T-helper 1 cell treated with Interleukin-12 subunit alpha and Interleukin-12 subunit beta and Interleukin-4 antibody, amounts not matched to agents 30 μg/mL and 1 μg/mL, for 36 hours (primary cell): ENCODE data around the gene ACBD6.
"Not testable (repeated sequence)": the region's sequence is repeated elsewhere in the genome, so short reads cannot be mapped to it uniquely, and the experiment has no call there.

Source experiments
- H3K27ac Mint-ChIP-seq: one replicate; pipeline ENCODE4 v1.8.0; 2021; ENCODE audit warnings: mild to moderate bottlenecking, mixed read lengths
- H3K27me3 Mint-ChIP-seq: one replicate; pipeline ENCODE4 v1.8.0; 2021; ENCODE audit warnings: low read depth, mixed read lengths
- H3K36me3 Mint-ChIP-seq: one replicate; pipeline ENCODE4 v1.8.0; 2021; ENCODE audit warnings: low read depth, mixed read lengths
- H3K4me1 Mint-ChIP-seq: one replicate; pipeline ENCODE4 v1.8.0; 2021; ENCODE audit warnings: low read depth, mixed read lengths
- H3K4me3 Mint-ChIP-seq: one replicate; pipeline ENCODE4 v1.8.0; 2021; ENCODE audit warnings: mild to moderate bottlenecking, moderate library complexity, mixed read lengths
- H3K9me3 Mint-ChIP-seq: one replicate; pipeline ENCODE4 v1.8.0; 2021; ENCODE audit warnings: mixed read lengths

ACBD6 gene, protein sequence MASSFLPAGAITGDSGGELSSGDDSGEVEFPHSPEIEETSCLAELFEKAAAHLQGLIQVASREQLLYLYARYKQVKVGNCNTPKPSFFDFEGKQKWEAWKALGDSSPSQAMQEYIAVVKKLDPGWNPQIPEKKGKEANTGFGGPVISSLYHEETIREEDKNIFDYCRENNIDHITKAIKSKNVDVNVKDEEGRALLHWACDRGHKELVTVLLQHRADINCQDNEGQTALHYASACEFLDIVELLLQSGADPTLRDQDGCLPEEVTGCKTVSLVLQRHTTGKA

GRCh38 chr1:180502361-180503279 is at the start of gene ACBD6:
ACBD6 (minus strand) TSS chr1:180502577; CDS start chr1:180502266, 311 bp downstream.
- H3K4me1 Mint-ChIP-seq = peaks cover 21% of the 10 kb centered on the region
- peak within 1 kb of the TSS; percentile 98 for H3K4me3 Mint-ChIP-seq
- no peaks in the 10 kb centered on the region for H3K9me3 Mint-ChIP-seq
- peak within 1 kb of the TSS; percentile 95 for H3K27ac Mint-ChIP-seq
- H3K27me3 Mint-ChIP-seq = no peaks in the 10 kb centered on the region
- peaks cover 9% of the 10 kb centered on the region for H3K36me3 Mint-ChIP-seq

GRCh38 chr1:180551997-180552396 is 49.6 kb upstream of the ACBD6 start:
- H3K4me1 Mint-ChIP-seq = no peaks in the 10 kb centered on the region
- H3K27me3 Mint-ChIP-seq = peaks cover 11% of the 10 kb centered on the region
- H3K27ac Mint-ChIP-seq = no peak overlapping the region
- H3K9me3 Mint-ChIP-seq = no peaks in the 10 kb centered on the region
- H3K36me3 Mint-ChIP-seq = no peaks in the 10 kb centered on the region
- H3K4me3 Mint-ChIP-seq = no peak overlapping the region

DNA sequence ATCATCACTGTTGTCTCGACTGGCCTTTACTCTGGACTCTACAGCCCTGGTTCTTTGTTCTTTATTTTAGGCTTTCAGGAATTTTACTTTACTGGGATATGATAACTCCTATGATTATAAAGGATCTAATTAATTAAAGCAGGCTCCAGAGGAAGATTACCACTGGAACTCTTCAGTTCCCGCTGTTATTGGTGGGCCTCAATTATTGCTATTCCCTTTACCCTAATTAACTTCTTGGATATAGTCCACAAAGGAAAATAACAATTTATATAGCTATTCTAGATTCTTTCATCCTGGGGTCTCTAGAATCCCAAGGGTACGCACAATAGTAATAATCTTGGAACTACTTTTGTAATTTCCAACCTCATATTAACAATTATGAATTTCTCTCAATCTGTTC is 47.9 kb upstream of the ACBD6 start:
- H3K4me1 Mint-ChIP-seq = no peaks in the 10 kb centered on the region
- peaks cover 6% of the 10 kb centered on the region for H3K27me3 Mint-ChIP-seq
- H3K27ac Mint-ChIP-seq = no peak overlapping the region
- no peaks in the 10 kb centered on the region for H3K9me3 Mint-ChIP-seq
- H3K36me3 Mint-ChIP-seq = no peaks in the 10 kb centered on the region
- no peak overlapping the region for H3K4me3 Mint-ChIP-seq

DNA sequence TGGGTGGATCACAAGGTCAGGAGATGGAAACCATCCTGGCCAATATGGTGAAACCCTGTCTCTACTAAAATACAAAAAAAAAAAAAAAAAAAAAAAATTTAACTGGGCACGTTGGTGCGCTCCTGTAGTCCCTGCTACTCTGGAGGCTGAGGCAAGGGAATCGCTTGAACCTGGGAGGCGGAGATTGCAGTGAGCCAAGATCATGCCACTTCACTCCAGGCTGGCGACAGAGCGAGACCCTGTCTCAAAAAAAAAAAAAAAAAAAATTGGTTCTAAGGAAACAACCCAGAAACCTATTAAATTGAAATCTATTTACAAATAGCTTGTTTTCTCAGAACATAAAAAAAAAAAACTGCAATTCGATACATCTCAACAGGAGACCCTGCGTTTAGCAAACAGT is 47.4 kb upstream of the ACBD6 start:
- H3K27ac Mint-ChIP-seq, H3K36me3 Mint-ChIP-seq, H3K4me3 Mint-ChIP-seq, H3K4me1 Mint-ChIP-seq, H3K27me3 Mint-ChIP-seq, H3K9me3 Mint-ChIP-seq: not testable (repeated sequence)

- no peaks in the 10 kb centered on the region for H3K36me3 Mint-ChIP-seq
- H3K4me3 Mint-ChIP-seq = no peak overlapping the region
- H3K9me3 Mint-ChIP-seq = no peaks in the 10 kb centered on the region
- H3K4me1 Mint-ChIP-seq = no peaks in the 10 kb centered on the region
- H3K27me3 Mint-ChIP-seq = no peaks in the 10 kb centered on the region
- no peak overlapping the region for H3K27ac Mint-ChIP-seq
Measured at GRCh38 chr1:180548686-180549317, 46.4 kb upstream of the ACBD6 start.

GRCh38 chr1:180545991-180546390 is 43.6 kb upstream of the ACBD6 start:
- Mint-ChIP-seq H3K9me3 (no peaks in the 10 kb centered on the region), H3K36me3 (no peaks in the 10 kb centered on the region), H3K27ac (no peak overlapping the region), H3K4me1 (no peaks in the 10 kb centered on the region), H3K27me3 (peaks cover 4% of the 10 kb centered on the region), H3K4me3 (no peak overlapping the region)

- Mint-ChIP-seq H3K36me3 (no peaks in the 10 kb centered on the region), H3K4me1 (no peaks in the 10 kb centered on the region), H3K27me3 (peaks cover 4% of the 10 kb centered on the region), H3K27ac (no peak overlapping the region), H3K4me3 (no peak overlapping the region), H3K9me3 (no peaks in the 10 kb centered on the region)
Measured at GRCh38 chr1:180544050-180544449, 41.7 kb upstream of the ACBD6 start.

- H3K27ac Mint-ChIP-seq = no peak overlapping the region
- no peaks in the 10 kb centered on the region for H3K9me3 Mint-ChIP-seq
- peaks cover 14% of the 10 kb centered on the region for H3K27me3 Mint-ChIP-seq
- H3K4me1 Mint-ChIP-seq = no peaks in the 10 kb centered on the region
- no peaks in the 10 kb centered on the region for H3K36me3 Mint-ChIP-seq
- no peak overlapping the region for H3K4me3 Mint-ChIP-seq
Measured at GRCh38 chr1:180542838-180543145, 40.4 kb upstream of the ACBD6 start.

DNA sequence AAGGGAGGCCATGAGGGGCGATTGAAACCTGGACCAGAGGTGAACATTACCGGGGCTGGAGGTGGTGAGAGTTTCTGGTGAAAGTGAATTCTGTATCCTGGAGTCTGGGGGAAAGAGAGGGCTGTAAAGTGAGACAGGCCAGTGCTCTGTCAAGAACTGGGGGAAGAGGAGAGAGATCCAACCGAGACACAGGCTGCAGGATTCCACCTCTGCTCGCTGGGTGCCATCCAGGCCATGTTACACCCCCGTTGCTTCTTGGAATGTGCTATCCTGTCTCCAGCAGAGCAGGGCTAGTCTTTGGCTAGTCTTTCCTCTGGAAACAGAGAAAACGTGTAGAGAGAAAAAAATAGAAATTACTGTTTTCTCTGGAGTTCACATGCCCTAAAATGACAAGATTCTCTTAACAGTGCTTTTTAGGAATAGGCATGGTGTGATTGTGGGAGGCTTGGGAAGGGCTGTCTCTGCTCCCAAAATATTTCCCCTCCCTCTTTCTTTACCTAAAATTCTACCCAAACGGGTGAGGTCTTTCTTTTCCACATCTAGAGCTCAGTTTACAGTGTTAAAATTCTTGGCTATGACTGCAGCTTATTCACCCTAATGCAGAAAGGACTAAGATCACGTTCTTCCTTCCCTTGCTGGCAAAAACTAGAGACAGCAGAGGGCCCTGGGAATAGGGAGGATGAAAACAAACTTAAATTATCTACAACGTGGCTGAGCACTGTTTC is 39.9 kb upstream of the ACBD6 start:
- Mint-ChIP-seq H3K4me3 (no peak overlapping the region), H3K36me3 (no peaks in the 10 kb centered on the region), H3K4me1 (no peaks in the 10 kb centered on the region), H3K27me3 (peaks cover 14% of the 10 kb centered on the region), H3K27ac (no peak overlapping the region), H3K9me3 (no peaks in the 10 kb centered on the region)

DNA sequence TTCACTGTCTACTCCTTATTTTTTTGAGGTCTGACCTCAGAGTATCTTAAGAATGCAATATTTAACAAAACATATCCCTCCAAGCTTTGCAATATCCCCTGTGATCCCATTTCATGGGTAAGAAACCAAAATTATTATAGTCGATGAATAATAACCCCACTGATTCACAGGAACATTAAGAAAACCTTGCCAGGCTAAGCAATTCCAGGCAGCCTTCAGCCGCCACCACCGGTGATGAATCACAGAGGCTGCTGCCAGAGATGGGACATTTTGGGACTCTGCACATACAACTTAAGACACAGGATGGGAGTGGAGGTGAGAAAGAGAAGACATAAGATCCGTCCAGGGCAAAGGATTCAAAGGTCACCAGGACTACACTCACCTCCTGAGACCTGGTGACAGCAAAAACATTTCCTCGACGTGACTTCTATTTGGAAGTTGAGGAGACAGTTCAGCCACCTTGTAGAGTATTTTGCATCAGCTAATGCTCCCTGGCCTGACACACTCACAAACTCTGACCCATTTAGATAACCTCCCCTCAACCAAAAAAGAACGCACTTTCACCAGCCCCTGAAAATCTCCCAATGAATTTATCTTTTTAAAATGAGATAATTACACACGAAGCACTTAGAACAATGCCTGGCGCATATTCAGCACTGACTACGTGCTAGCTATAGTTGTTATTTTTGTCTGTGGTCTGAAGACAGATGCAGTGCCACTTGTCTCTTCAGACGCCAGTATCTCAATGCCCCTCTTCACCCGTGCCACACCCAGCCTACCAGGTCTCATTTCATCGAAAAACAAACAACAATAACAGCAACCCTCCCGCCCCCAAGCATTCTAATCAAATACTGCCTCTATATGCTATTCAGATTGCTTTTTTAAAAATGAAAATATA is 38.6 kb upstream of the ACBD6 start:
- H3K9me3 Mint-ChIP-seq = no peaks in the 10 kb centered on the region
- H3K27ac Mint-ChIP-seq = no peak overlapping the region
- H3K27me3 Mint-ChIP-seq = peaks cover 20% of the 10 kb centered on the region
- H3K36me3 Mint-ChIP-seq = no peaks in the 10 kb centered on the region
- no peaks in the 10 kb centered on the region for H3K4me1 Mint-ChIP-seq
- H3K4me3 Mint-ChIP-seq = no peak overlapping the region

- peaks cover 20% of the 10 kb centered on the region for H3K27me3 Mint-ChIP-seq
- no peaks in the 10 kb centered on the region for H3K9me3 Mint-ChIP-seq
- H3K36me3 Mint-ChIP-seq = no peaks in the 10 kb centered on the region
- H3K4me3 Mint-ChIP-seq = no peak overlapping the region
- H3K27ac Mint-ChIP-seq = no peak overlapping the region
- H3K4me1 Mint-ChIP-seq = no peaks in the 10 kb centered on the region
Measured at GRCh38 chr1:180539136-180539535, 36.8 kb upstream of the ACBD6 start.

GRCh38 chr1:180536821-180537372 is 34.5 kb upstream of the ACBD6 start:
- H3K27ac Mint-ChIP-seq = no peak overlapping the region
- no peak overlapping the region for H3K4me3 Mint-ChIP-seq
- H3K4me1 Mint-ChIP-seq = peaks cover 5% of the 10 kb centered on the region
- peaks cover 22% of the 10 kb centered on the region for H3K27me3 Mint-ChIP-seq
- H3K9me3 Mint-ChIP-seq = no peaks in the 10 kb centered on the region
- no peaks in the 10 kb centered on the region for H3K36me3 Mint-ChIP-seq

- peaks cover 5% of the 10 kb centered on the region for H3K4me1 Mint-ChIP-seq
- H3K4me3 Mint-ChIP-seq = no peak overlapping the region
- no peaks in the 10 kb centered on the region for H3K36me3 Mint-ChIP-seq
- H3K27me3 Mint-ChIP-seq = peaks cover 22% of the 10 kb centered on the region
- H3K27ac Mint-ChIP-seq = no peak overlapping the region
- no peaks in the 10 kb centered on the region for H3K9me3 Mint-ChIP-seq
Measured at GRCh38 chr1:180535418-180535999, 33.1 kb upstream of the ACBD6 start.
